GM19395 (cell line): ENCODE data around the gene BUB1.
"Not testable (repeated sequence)": the region's sequence is repeated elsewhere in the genome, so short reads cannot be mapped to it uniquely, and the experiment has no call there.

ENCODE experiments used
- ATAC-seq: cut with Tn5 transposase; IDR thresholded peaks from one replicate; pipeline ENCODE4 v1.9.1; 2021; ENCODE audit warnings: mild to moderate bottlenecking, moderate library complexity; ENCODE audit not compliant: unreplicated experiment

BUB1 gene

DNA sequence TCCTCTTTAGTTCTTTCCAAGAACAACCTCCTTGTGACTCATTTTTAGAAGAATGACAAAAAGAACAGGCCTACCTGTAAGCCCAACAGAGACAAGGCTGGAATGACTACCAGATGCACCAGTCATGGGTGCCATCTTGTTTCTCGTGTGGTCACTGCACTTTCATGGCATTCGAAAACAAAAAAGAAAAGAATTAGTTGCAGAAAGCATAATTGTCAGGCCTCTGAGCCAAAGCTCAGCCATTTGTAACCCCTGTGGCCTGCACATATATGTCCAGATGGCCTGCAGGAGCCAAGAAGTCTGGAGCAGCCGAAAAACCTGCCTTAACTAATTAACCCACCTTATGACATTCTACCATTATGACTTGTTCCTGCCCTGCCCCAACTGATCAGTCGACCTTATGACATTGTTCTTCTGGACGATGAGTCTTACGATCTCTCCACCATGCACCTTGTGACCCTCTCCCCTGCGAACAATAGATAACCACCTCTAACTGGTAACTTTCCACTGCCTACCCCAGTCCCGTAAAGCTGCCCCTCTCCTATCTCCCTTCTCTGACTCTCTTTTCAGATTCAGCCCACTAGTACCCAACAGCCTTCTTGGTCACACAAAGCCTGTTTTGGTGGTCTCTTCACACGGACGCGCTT is 13.9 kb upstream of the BUB1 start:
- ATAC-seq: no peak

DNA sequence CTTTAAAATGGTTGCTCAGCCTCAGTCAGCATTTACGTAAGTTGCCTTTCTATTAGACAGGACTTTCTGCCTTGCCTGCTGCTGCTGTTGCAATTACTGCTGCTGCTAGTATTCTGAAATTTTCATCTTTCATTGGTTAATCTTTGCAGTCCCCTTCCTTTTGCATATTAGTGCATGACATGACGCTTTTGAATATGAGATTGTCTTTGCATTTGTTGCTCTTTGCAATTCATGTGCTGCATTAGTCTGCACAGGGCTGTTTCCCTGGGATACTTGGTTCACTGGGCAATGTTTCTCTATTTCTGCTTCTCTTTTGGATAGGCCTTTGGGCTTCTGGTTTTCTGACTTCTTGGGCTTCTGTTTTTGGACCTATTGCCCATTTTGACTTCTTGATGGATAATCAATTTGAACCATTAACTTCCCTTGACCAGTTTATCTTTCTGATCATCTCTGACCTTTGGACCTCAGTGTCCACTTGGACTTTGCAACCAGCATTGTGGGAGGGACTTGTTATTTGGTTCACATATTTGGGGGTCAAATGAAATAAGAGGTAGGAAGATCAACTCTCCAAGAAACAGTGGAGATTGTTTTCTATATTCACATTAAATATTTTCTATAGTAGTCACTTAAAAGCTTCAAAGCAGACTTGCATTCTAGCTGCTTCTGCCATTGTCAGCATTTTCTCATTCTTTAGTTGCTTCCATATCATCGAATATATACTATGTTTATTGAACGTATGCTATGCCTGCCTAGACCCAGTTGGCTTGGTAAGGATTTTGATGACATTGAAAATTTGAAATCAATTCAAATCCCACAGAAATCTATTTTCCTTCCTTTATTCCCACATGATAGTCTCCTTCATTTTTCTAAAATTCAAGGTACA is 12.5 kb upstream of the BUB1 start:
- ATAC-seq: no peak

DNA sequence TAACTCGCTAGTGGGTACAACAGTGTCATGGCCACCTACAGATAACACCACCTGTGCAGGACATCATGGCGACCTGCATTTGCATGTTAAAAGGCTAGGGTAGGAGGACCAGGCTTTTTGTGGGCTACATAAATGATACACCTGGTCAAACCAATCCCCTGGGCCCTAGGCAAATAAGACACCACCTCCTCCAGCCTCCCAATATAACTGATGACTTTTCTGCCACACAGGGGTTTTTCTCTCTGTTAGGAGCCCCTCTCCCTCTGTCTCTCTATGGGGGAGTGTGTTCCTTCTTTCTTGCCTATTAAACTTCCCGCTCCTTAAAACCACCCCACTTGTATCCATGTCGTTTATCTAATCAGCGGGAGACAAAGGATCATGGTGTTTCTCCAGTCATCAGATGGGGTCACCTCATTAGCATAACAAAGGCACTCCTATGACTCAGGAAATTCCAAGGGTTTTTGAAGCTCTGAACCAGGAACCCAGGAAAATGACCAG is 10.8 kb upstream of the BUB1 start:
- ATAC-seq: no peak

DNA sequence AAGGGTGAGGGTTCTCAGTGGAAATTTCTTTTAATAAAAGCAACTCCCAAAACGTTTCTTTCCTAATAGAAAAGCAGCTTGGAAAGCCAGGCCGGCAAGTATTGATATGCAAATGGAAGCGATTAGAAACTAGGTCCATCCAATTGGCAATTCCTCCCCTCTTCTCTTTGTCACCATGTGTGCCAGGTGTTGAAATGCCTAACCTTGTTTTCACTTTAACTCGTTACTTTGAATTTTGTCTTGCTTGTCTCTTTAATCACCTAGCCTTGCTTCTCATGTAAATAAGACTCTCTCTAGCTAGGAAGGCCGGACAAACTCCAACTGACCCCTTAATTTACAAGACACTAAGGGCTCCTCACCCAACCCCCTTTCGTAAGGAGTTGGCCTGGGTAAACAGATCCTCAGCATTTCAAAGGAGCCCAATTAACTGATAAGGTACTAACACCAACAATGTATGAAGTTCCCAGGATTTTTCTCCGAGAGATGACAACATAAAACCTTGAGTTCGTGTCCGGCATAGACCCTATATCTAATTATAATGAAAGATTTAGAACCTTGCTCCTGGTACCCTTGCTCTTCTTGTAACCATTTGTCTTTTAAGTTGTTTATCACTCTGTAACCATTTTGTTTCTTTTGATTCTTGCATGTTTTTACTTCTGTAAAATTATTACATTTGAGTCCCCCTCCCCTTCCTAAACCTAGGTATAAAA is 10.1 kb upstream of the BUB1 start:
- not testable (repeated sequence) for ATAC-seq

DNA sequence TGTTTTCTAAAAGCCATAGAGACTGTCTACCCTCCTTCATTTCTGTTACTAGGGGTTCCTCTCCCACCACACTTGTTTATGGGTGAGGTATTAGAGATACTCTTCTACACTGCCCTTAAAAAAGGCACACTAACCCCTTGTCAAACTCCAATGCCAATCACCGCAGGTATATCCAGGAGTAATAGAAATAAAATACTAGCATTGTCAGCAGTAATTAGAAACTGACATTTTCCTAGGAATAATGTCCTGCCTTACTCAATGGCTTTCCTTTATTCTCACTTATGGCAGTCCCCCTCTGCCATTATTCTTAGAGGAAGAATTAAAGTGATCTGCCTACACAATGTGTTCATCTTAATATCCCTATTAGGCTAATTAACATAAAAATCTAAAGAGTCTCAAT is 5.0 kb upstream of the BUB1 start:
- ATAC-seq: no peak

DNA sequence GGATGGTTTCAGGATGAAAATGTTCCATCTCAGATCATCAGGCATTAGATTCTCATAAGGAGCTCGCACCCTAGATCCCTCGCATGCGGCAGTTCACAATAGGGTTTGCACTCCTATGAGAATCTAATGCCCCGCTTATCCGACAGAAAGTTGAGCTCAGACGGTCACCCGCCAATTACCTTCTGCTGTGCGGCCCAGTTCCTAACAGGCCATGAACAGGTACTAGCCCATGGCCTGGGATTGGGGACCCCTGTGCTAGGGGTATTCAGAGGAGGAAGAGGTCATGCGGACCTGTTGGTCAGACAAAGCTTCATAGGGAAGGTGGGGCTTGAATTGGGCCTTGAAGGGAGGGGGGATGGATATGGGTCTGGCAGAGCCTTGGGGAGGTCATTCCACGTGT is 4.4 kb upstream of the BUB1 start:
- ATAC-seq: no peak

DNA sequence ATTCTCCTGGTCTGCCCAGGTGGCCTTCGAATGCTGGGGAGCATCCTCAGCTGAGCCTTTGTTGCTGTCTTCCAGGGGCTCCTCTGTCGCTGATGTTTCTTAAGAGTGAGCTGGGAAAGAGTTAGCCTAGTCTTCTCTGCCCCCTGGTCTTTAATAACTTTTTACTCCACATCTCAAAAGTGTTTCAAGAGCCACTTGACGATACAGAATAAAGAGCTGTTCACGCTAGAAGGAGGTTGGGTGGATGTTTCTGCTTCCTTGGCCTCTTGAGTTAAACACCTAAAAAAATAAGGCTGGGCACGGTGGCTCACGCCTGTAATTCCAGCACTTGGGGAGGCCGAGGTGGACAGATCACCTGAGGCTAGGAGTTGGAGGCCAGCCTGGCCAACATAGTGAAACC is 2.8 kb upstream of the BUB1 start:
- ATAC-seq: no peak

DNA sequence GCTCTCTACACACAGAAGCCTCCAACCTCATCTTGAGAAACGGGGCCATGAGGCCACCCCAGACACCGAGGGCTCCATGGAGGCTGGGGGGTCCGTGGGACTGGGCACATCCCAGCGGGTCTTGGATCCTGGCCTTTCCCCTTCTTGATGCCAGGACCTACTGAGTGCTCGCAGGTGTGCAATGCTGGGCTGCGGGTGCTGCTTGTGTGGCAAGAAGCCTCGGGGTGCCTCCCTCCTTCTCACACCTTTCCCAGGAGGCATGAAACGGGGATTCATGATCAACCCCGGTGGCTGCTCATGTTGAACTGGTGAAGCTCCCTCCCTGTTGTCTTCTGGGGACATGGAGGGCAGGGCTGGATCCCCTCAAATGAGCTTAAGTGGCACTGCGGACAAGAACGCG is 2.0 kb upstream of the BUB1 start:
- ATAC-seq: no peak

DNA sequence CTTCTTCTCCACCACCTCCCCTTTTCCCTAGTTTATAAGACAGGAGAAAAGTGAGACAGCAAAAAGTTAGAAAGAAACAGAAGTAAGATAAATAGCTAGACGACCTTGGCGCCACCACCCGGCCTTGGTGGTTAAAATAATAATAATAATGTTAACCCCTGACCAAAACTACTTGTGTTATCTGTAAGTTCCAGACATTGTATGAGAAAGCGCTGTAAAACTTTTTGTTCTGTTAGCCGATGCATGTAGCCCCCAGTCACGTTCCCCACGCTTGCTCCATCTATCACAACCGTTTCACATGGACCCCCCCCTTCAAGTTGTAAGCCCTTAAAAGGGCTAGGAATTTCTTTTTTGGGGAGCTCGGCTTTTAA is 1.5 kb upstream of the BUB1 start:
- ATAC-seq: no peak

DNA sequence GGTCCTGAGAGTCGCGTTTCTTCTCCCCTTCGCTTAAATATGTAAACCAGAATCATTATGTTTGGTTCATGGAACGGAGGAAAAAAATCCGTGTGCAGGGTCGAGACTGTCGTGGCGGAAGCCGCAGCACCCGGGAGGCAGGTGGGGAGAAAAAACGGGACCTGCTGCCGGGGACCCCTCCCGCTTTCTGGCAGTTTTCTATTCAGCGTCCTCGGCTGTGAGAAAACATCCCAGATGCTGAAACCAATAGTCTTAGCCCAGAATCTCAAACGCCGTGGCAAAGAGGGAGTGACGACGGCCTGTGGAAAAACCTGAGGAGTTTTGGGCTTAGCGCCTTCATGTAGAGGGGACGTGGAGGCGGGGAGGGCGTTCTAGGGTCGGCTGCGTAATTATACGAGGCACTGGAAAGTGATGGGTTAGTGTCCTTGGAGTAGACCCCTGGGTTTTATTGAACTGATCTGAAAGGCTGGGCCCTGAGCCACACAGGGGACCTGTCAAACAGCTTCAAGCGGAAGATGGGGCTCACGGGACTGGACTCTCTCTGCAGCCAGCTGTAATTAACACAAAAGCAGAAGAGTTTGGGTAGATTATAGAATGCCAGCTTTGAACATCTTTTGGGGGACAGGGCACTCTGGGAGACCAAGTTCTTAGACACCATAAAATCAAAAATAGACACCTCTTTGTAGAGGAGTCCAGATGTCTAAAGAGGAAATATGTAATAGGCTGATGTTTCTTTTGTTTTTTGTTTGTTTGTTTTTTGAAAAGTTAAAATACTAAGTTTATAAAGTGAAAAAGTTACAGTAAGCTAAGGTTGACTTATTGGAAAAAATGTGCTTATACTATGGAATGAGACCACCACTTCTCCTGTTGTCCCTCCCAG is 834 bp upstream of the BUB1 start:
- no peak for ATAC-seq

DNA sequence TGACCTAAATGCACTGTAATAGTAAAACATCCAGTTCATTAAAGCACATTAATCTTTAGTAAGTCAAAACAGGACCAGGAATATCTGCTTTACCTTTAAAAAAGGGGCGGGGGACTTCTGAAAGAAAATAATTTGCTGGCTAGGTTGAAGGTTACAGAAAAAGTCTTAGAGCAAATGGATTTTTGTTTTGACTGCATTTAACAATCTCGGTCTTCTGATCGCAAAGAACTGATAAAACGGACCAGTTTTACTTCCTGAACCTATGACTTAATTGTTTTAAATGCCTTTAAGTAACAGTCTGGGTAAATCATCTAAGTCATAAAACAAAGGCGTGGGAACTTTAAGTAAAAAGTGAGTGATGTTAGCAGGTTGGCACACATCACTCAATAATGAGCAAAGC is 783 bp downstream of the BUB1 start:
- no peak for ATAC-seq

DNA sequence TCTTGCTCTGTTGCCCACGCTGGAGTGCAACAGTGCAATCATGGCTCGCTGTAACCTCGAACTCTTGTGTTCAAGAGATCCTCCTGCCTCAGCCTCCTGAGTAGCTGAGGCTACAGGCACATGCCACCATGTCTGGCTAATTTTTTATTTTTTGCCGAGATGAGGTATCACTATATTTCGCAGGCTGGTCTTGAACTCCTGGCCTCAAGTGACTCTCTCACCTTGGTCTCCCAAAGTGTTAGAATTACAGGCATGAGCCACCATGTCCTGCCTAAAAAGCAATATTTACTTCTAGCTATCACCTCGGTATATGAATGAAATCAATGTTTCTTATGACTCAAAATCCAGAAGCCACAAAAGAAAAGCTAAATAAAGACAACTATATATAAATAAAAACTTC is 2.2 kb downstream of the BUB1 start:
- peak; percentile 10 for ATAC-seq

DNA sequence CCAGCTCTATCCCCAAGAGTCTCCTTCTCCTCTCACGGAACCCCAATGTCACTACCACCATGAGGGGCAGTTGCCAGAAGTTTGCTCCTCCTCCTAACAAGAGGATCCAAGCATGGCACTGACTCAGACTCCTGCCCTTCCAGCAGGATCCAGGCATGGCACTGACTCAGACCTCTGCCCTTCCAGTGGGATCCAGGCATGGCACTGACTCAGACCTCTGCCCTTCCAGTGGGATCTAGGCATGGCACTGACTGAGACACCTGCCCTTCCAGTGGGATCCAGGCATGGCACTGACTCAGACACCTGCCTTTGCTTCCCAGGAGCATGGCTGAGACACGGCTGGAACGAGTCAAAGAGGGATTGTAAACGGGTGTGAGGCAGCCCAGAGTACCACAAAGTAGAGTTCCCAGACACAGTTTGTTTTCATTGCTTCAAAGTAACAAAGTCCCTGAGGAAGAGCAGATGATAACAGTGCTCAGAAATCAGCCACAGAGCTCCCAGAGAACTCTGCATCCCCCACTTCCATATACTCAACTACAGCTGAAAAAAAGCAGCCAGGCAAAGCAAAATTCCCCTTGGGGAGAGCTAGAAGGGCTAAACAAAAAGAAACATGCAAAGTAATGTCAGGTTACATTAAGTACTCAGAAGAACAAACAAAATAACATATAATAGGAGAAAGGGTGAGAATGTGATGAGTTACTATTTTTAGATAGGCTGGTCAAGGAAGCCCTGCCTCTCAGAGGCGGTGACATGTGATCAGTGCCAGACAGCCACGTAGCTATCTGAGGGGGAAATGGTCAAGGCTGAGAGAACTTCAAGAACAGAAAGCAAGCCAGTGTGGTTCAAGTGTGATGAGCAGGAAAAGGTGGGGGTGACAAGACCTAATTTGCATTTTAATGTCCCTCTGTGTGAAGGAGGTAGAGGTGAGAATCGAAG is 3.0 kb downstream of the BUB1 start:
- ATAC-seq: peak; percentile 91

DNA sequence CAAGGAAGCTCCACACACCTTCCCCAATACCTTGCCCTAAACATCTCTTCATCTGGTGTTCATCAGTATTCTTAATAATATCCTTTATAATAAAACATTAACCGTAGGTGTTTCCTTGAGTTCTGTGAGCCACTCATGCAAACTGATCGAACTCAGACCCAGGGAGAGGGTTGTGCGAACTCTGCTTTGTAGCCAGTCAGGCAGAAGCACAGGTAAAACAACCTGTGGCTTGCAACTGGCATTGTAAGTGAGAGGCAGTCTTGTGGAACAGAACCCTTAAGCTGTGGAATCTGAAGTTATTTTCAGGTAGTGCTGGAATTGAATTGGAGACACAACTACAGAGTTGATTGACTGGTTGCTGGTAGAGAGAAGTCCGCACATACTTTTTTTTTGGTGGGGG is 4.7 kb downstream of the BUB1 start:
- ATAC-seq: no peak

DNA sequence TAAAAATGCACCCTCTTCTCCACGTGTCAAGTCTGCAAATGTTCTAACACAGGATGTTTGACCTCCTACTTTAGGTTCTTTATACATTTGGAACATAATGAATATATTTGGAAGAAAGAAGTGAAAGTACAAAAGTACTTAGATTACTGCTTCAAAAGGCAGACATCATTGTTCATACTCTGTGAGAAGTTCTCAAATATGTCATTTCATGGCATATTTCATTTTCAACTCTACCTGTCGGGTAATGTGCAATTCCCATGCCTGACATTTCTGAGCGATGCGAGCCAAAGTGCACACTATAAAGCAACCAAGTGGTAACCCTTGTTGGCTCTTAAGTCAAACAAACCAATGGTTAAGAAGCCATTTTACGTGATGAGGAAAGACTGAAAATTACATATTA is 7.0 kb downstream of the BUB1 start:
- no peak for ATAC-seq

DNA sequence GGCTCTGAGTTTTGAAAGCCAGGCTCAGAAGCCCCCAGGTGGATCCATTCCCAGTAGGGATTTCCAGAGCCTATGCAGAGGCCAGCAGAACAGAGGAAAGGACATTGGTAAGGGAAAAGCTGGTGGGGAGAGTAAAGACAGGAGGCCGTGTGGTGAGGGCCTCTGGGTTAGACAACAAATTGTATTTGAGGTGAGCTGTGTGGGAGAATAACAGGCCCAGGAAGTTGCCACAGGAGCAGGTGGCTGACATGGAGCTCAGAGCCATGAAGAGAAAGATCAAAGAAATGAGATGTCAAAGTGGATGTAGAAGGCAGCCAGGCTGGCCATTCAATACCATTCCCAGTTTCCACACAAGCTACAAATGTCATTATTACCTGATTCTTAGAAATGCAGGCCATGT is 8.8 kb downstream of the BUB1 start:
- ATAC-seq: no peak

DNA sequence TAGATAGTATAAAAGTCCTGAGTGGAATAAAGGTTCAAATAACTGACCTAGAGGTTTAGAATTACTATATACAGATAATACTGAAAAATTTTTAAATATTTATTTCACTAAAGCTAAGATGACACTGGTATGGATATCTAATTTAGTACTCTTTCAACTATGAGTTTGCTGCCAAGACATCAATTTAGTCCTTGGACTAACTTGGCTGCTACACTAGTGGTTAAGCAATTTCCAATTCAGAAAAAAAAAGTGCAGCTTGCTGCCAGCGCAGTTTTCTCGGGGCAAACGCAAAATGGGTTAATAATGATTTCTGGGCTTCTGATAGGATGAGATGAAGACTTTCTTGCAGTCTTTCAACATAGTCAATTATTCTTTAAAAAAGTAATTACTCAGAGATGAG is 10.8 kb downstream of the BUB1 start:
- ATAC-seq: no peak

DNA sequence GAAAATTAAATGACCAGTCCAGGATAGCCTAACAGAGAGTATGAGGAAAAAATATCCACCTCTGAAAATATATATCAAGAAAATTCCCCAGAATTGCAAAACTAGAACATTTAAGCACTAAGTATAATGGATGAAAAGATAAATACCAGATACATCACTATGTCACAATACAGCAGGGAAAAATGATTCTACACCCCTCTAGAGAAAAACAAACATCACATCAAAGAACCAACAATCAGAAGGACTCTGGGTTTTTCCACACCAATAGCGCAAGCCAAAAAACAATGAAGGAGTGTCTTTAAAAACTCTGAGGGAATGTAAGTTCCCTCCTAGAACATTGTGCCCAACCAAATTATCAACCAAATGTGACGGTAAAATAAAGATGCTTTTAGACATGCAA is 13.7 kb downstream of the BUB1 start:
- ATAC-seq: no peak

DNA sequence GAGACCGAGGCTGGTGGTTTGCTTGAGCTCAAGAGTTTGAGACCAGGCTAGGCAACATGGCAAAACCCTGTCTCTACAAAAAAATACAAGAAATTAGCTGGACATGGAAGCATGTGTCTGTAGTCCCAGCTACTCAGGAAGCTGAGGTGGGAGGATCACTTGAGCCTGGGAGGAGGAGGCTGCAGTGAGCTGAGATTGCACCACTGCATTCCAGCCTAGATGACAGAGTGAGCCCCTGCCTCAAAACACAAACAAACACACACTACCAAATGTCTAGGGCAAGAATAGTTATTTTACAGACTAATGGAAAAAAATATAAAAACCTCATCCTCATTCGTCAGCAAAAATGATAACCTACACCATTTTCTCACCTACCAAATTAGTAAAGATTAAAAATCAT is 15.3 kb downstream of the BUB1 start:
- no peak for ATAC-seq

DNA sequence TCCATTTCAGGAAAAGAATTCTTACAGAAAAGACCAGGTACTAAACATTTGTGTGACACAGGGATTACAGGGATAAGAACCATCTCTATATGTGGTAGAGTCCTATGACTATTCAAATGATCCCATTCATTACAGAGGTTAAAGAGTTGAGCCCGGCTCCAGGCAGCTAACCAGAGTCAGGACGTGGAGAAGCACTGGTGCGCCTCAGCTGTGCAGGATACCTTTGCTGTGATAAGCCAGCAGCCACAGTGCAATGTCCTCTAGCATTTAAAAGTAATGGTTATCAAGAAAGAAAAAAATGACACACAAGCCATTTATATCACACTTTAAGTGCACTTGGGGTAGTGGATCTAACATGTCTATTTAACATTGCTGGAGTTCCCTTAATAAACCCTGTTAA is 17.3 kb downstream of the BUB1 start:
- ATAC-seq: no peak
